Lung (tissue), 12 donors: Measurements from ENCODE around the gene SERPINI1. TPM values are rescaled to one million over a fixed set of nuclear protein-coding genes. Genes with fewer than 3 reads are reported as not detected.

ENCODE experiments used
- ATAC-seq: fragments of 200-7000 bp; cut with Tn5 transposase; one replicate; pipeline ENCODE4 v1.9.1; 2020; ENCODE audit warnings: moderate number of reproducible peaks; ENCODE audit not compliant: insufficient read depth, low FRiP score
- DNase-seq, 3 donors: peaks; one replicate each; pipeline ENCODE4 v3.0.0-alpha.2; 2013 to 2017
- H3K27ac ChIP-seq, 2 donors: one replicate each; pipeline ENCODE4 v1.5.1; 2013; ENCODE audit warnings: mild to moderate bottlenecking in 2 of 2, moderate library complexity in 2 of 2, control low read depth in 1 of 2, inconsistent platforms in 1 of 2, low read depth in 1 of 2, low read length in 1 of 2
- H3K27me3 ChIP-seq, 3 donors: one replicate each; pipeline ENCODE4 v1.5.1; 2013; ENCODE audit warnings: low read length in 2 of 3; ENCODE audit not compliant: control insufficient read depth in 3 of 3, insufficient read depth in 3 of 3
- H3K36me3 ChIP-seq, 4 donors: one replicate each; pipeline ENCODE4 v1.5.1; 2013; ENCODE audit warnings: low read length in 4 of 4, mild to moderate bottlenecking in 1 of 4, moderate library complexity in 1 of 4; ENCODE audit not compliant: control insufficient read depth in 4 of 4, insufficient read depth in 4 of 4
- H3K4me1 ChIP-seq, 5 donors: one replicate each; pipeline ENCODE4 v1.5.1; 2013; ENCODE audit warnings: low read length in 5 of 5, mild to moderate bottlenecking in 2 of 5, moderate library complexity in 1 of 5; ENCODE audit not compliant: control insufficient read depth in 5 of 5, insufficient read depth in 5 of 5
- H3K4me3 ChIP-seq: one replicate; pipeline ENCODE4 v1.5.1; 2013; ENCODE audit warnings: mild to moderate bottlenecking, control low read depth, moderate library complexity
- H3K9ac ChIP-seq, 2 donors: one replicate each; pipeline ENCODE4 v1.5.1; 2013; ENCODE audit warnings: low read length in 2 of 2, control low read depth in 1 of 2; ENCODE audit not compliant: insufficient read depth in 1 of 2
- H3K9me3 ChIP-seq, 4 donors: one replicate each; pipeline ENCODE4 v1.5.1; 2013; ENCODE audit warnings: low read length in 3 of 4, mild to moderate bottlenecking in 1 of 4, moderate library complexity in 1 of 4; ENCODE audit not compliant: control insufficient read depth in 4 of 4, insufficient read depth in 3 of 4
- WGBS, 2 donors: extraction: QIAGEN DNeasy Blood & Tissue Kit; methylation state at CpG; one replicate each; pipeline ENCODE4 v1.1.7; 2013; 5-methylcytosine and 5-hydroxymethylcytosine counted together
- polyA plus RNA-seq, 2 donors: library from polyadenylated mRNA; stranded (reverse); fragments of 200-250 nt; gene quantifications; one replicate each; pipeline ENCODE4 v1.2.1, GENCODE V29; 2013
- total RNA-seq, 2 donors: library from RNA; depleted of rRNA in 1 of 2; stranded (reverse); fragments of >200 nt in 1 of 2; gene quantifications; one replicate each; pipeline ENCODE4 v1.2.1, GENCODE V29; 2014 to 2021
- TF ChIP-seq, protein P1 (sequence below): IDR thresholded peaks from 2 replicates; pipeline ENCODE4 v1.5.1; 2012; ENCODE audit warnings: mild to moderate bottlenecking; ENCODE audit errors: control extremely low read depth, extremely low read depth
- donor health status: control.
- donor health status: control.
- donor health status: Bipolar disorder and iron deficiency.
- donor health status: healthy.
- donor health status: DM: yes; HTN: yes; CAD: no.

Gene SERPINI1
- total and polyA plus RNA-seq, 4 donors, result 3.3 to 18.3 (median 5.5) TPM

GRCh38 chr3:167731393-167731792 lies 4.1 kb upstream of the SERPINI1 start:
- Histone ChIP-seq H3K9ac (no peak overlapping the region), H3K27me3 (no peaks in the 10 kb centered on the region), H3K36me3 (peaks cover 0 to 3% (median 0%) of the 10 kb centered on the region in 4 donors), H3K4me3 (no peak overlapping the region), H3K27ac (no peak overlapping the region), H3K9me3 (no peaks in the 10 kb centered on the region), H3K4me1 (peaks cover 0 to 28% (median 12%) of the 10 kb centered on the region in 5 donors)
- no peak for DNase-seq
- no peak for ATAC-seq
- WGBS, 2 donors, result 92% methylated on average over 2 of the region's 2 CpGs
- TF ChIP-seq, protein P1, sequence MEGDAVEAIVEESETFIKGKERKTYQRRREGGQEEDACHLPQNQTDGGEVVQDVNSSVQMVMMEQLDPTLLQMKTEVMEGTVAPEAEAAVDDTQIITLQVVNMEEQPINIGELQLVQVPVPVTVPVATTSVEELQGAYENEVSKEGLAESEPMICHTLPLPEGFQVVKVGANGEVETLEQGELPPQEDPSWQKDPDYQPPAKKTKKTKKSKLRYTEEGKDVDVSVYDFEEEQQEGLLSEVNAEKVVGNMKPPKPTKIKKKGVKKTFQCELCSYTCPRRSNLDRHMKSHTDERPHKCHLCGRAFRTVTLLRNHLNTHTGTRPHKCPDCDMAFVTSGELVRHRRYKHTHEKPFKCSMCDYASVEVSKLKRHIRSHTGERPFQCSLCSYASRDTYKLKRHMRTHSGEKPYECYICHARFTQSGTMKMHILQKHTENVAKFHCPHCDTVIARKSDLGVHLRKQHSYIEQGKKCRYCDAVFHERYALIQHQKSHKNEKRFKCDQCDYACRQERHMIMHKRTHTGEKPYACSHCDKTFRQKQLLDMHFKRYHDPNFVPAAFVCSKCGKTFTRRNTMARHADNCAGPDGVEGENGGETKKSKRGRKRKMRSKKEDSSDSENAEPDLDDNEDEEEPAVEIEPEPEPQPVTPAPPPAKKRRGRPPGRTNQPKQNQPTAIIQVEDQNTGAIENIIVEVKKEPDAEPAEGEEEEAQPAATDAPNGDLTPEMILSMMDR, result no peak

- 72 to 73% methylated on average over 7 of the region's 7 CpGs for WGBS, 2 donors
- DNase-seq (no peak), ATAC-seq (no peak)
- peaks cover 0 to 3% (median 0%) of the 10 kb centered on the region in 4 donors for H3K36me3 ChIP-seq
- H3K4me1 ChIP-seq, result peaks cover 0 to 32% (median 12%) of the 10 kb centered on the region in 5 donors
- no peak overlapping the region for H3K4me3 ChIP-seq
- H3K9ac ChIP-seq, result no peak overlapping the region
- no peak overlapping the region for H3K27ac ChIP-seq
- H3K27me3 ChIP-seq, result no peaks in the 10 kb centered on the region
- TF ChIP-seq, protein P1, result no peak
- H3K9me3 ChIP-seq, result no peaks in the 10 kb centered on the region
Observed at GRCh38 chr3:167732313-167733065, 3.0 kb upstream of the SERPINI1 start.

- DNase-seq (peak in 1 of 3 donors; percentile 21), ATAC-seq (no peak)
- peaks cover 0 to 29% (median 2%) of the 10 kb centered on the region in 5 donors for H3K4me1 ChIP-seq
- TF ChIP-seq, protein P1, result no peak
- peak overlapping the region; percentile 29 to 97 for H3K9ac ChIP-seq
- H3K36me3 ChIP-seq, result peaks cover 0 to 3% (median 0%) of the 10 kb centered on the region in 4 donors
- H3K27me3 ChIP-seq, result no peaks in the 10 kb centered on the region
- H3K9me3 ChIP-seq, result no peaks in the 10 kb centered on the region
- peak overlapping the region; percentile 73 for H3K4me3 ChIP-seq
- 1% methylated on average over 12 of the region's 12 CpGs for WGBS, 2 donors
- peak overlapping the region; percentile 91 to 95 for H3K27ac ChIP-seq
Observed at GRCh38 chr3:167733961-167734497, 1.5 kb upstream of the SERPINI1 start.
